Activated CD4-positive, CD25-positive, alpha-beta regulatory T cell treated with anti-CD3 and anti-CD28 coated beads, Interleukin-2, amount 50 U/mL, for 16 hours (primary cell): ENCODE results near the gene TAF4.
"Not testable (repeated sequence)": the region's sequence is repeated elsewhere in the genome, so short reads cannot be mapped to it uniquely, and the experiment has no call there.

Source experiments
- DNase-seq: peaks from one replicate; pipeline ENCODE4 v3.0.0-alpha.2; 2020; ENCODE audit warnings: low read depth, low spot score

The TAF4 gene

GRCh38 chr20:62080249-62080990 lies 14.7 kb upstream of the TAF4 start:
- DNase-seq, result no peak

GRCh38 chr20:62079166-62079565 lies 13.5 kb upstream of the TAF4 start:
- no peak for DNase-seq

- DNase-seq, result no peak
These were observed 7.6 kb upstream of the TAF4 start for GRCh38 chr20:62073323-62073722.

- DNase-seq, result not testable (repeated sequence)
These were observed 6.2 kb upstream of the TAF4 start for GRCh38 chr20:62071669-62072430.

- DNase-seq, result no peak
These were observed 4.1 kb upstream of the TAF4 start for GRCh38 chr20:62069741-62070216.

GRCh38 chr20:62068997-62069396 lies 3.3 kb upstream of the TAF4 start:
- DNase-seq, result no peak

- no peak for DNase-seq
These were observed 2.0 kb upstream of the TAF4 start for GRCh38 chr20:62067547-62068260.

- DNase-seq, result no peak
These were observed 1.3 kb upstream of the TAF4 start for GRCh38 chr20:62066983-62067433.

GRCh38 chr20:62066339-62066982 lies 780 bp upstream of the TAF4 start:
- no peak for DNase-seq

GRCh38 chr20:62064770-62065673 lies 659 bp downstream of the TAF4 start:
- no peak for DNase-seq

GRCh38 chr20:62063981-62064769 lies 1.5 kb downstream of the TAF4 start:
- DNase-seq, result no peak

GRCh38 chr20:62063315-62063980 lies 2.2 kb downstream of the TAF4 start:
- no peak for DNase-seq

GRCh38 chr20:62062661-62063314 lies 2.9 kb downstream of the TAF4 start:
- no peak for DNase-seq

- no peak for DNase-seq
These were observed 3.7 kb downstream of the TAF4 start for GRCh38 chr20:62061851-62062423.

- DNase-seq, result no peak
These were observed 4.8 kb downstream of the TAF4 start for GRCh38 chr20:62060631-62061541.

GRCh38 chr20:62059920-62060630 lies 5.6 kb downstream of the TAF4 start:
- DNase-seq, result no peak

- DNase-seq, result no peak
These were observed 6.3 kb downstream of the TAF4 start for GRCh38 chr20:62059401-62059800.
